Activated CD4-positive, alpha-beta T cell treated with anti-CD3 and anti-CD28 coated beads, Interleukin-2, amount 10 ng/mL, durations not matched to agents 7 days and 5 days (primary cell): ENCODE measurements around the gene ROBO2. TPM values are rescaled to one million over a fixed set of nuclear protein-coding genes. Genes with fewer than 3 reads are reported as not detected.
"Not testable (repeated sequence)": the region's sequence is repeated elsewhere in the genome, so short reads cannot be mapped to it uniquely, and the experiment has no call there.

ENCODE experiments used
- CTCF ChIA-PET: fragments of 350-600 bp; sonication (Branson Sonifier 250); formaldehyde crosslinking; loops from one replicate; lab custom pipeline; 2021; ENCODE audit warnings: antibody characterized with exemption; lab: Charles Lee
- POLR2A ChIA-PET: fragments of 350-600 bp; sonication (Branson Sonifier 250); formaldehyde crosslinking; loops from one replicate; lab custom pipeline; 2021; ENCODE audit warnings: antibody characterized with exemption; lab: Charles Lee
- DNase-seq: peaks from one replicate; pipeline ENCODE4 v3.0.0-alpha.2; 2020
- H3K27ac Mint-ChIP-seq: one replicate; pipeline ENCODE4 v1.8.0; 2021; ENCODE audit warnings: mild to moderate bottlenecking, moderate library complexity, mixed read lengths
- H3K27me3 Mint-ChIP-seq: one replicate; pipeline ENCODE4 v1.8.0; 2021; ENCODE audit warnings: mixed read lengths
- H3K36me3 Mint-ChIP-seq: one replicate; pipeline ENCODE4 v1.8.0; 2021; ENCODE audit warnings: low read depth, mixed read lengths
- H3K4me1 Mint-ChIP-seq: one replicate; pipeline ENCODE4 v1.8.0; 2021; ENCODE audit warnings: mixed read lengths
- H3K4me3 Mint-ChIP-seq: one replicate; pipeline ENCODE4 v1.8.0; 2021; ENCODE audit warnings: mild to moderate bottlenecking, moderate library complexity, mixed read lengths
- H3K9me3 Mint-ChIP-seq: one replicate; pipeline ENCODE4 v1.8.0; 2021; ENCODE audit warnings: mixed read lengths
- total RNA-seq, 2 experiments: library from RNA; stranded (reverse); gene quantifications; one replicate each; pipeline ENCODE4 v1.2.3, GENCODE V29; 2021

Gene ROBO2
- total RNA-seq, 2 experiments from 2014 or later, result not detected

DNA sequence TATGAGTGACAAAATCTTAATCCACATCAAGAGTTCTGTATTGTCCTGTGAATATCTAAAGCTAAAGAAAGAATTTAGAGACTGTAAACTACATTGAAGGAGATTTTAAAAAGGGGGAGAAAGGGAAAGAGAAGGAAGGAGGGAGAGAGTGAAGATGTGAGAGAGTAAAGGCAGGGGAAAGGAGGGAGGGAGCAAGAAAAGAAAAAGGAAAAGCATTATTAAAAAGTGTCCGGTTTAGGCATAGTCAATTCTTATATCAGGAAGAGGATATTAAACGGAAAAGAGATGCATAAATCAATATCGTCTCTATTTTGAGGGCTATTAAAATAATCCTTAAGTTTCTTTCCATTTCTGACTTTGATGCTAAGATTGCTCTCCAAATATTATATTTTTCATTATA lies 332.1 kb downstream of the ROBO2 start:
- no peak for DNase-seq
- Mint-ChIP-seq H3K4me3 (no peak overlapping the region), H3K27me3 (no peaks in the 10 kb centered on the region), H3K36me3 (no peaks in the 10 kb centered on the region), H3K27ac (no peak overlapping the region), H3K9me3 (peaks cover 2% of the 10 kb centered on the region), H3K4me1 (no peaks in the 10 kb centered on the region)
- CTCF ChIA-PET, result no interaction called here
- POLR2A ChIA-PET, result no interaction called here

DNA sequence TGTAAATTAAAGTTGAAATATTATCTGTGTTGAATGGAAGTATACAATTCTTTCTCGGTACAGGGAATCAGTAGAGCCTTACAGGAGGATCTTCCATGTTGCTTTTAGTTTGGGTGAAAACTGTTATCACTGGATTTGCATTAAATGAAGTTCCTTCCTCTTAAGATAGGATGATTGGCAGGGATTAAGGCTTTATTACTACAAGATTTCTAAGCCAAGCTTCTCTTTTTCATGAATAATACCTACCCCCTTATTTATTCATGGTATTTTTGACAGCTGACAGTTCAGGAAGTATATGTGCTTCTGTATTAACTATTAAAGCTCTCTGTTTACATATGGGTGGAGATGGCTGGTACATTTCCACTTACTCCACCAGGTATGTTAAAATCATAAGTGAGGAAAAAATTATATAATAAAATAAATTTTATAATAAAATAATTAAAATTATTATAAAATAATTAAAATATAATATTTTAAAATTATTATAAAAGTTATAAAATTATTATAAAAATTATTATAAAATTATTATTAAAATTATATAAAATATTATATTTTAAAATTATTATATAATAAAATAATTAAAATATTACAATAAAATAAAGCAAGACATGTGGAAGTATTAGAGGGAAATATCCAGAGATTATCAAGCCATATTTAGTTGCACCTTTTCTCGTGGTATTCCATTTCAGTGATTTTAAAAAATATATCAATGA lies 332.9 kb downstream of the ROBO2 start:
- DNase-seq, result no peak
- no peak overlapping the region for H3K4me3 Mint-ChIP-seq
- CTCF ChIA-PET, result no interaction called here
- peaks cover 2% of the 10 kb centered on the region for H3K9me3 Mint-ChIP-seq
- no peak overlapping the region for H3K27ac Mint-ChIP-seq
- POLR2A ChIA-PET, result no interaction called here
- H3K27me3 Mint-ChIP-seq, result no peaks in the 10 kb centered on the region
- no peaks in the 10 kb centered on the region for H3K4me1 Mint-ChIP-seq
- no peaks in the 10 kb centered on the region for H3K36me3 Mint-ChIP-seq

DNA sequence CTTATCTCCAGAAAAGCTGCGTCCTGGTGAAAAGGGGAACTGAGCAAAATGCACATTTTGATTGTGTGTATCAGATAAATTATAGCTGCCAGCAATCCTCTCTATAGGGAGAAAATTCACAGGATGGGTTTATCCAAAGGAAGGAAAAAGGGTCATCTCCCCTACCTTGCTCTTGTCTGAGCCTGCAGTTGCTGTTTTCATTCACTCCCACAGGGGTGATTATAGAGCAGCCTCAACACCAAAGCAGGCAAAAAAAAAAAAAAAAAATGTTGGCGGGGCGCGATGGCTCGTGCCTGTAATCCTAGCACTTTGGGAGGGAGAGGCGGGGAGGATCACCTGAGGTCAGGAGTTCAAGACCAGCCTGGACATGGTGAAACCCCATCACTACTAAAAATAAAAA lies 333.7 kb downstream of the ROBO2 start:
- Mint-ChIP-seq H3K36me3 (no peaks in the 10 kb centered on the region), H3K9me3 (peaks cover 3% of the 10 kb centered on the region), H3K4me3 (no peak overlapping the region), H3K27me3 (no peaks in the 10 kb centered on the region), H3K27ac (no peak overlapping the region), H3K4me1 (no peaks in the 10 kb centered on the region)
- ChIA-PET CTCF (interaction anchor here (0.6 kb wide), 1 partner anchor 247 kb away, joined by 3 read pairs; no protein-coding TSS in a partner anchor), POLR2A (no interaction called here)
- DNase-seq, result no peak

DNA sequence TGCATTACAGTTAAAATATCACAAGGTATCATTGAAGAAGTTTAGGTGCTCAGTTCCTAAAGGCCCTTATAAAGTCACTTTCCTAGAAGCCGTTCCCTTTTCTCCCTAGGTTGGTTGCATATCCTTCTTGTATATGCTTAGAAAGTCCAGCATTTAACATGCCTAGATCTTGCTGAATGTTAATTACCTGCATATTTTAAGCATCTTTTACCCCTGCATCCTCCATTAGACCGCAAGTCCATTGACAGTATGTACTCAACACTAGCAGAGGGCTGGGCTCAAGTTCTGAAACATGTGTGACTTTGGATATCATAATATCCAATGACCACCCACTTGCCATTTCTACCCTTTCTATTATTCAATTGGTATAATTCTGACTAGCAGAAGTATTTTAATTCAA lies 336.6 kb downstream of the ROBO2 start:
- no peak overlapping the region for H3K27ac Mint-ChIP-seq
- no peaks in the 10 kb centered on the region for H3K36me3 Mint-ChIP-seq
- ChIA-PET CTCF (no interaction called here), POLR2A (no interaction called here)
- H3K4me3 Mint-ChIP-seq, result no peak overlapping the region
- no peaks in the 10 kb centered on the region for H3K27me3 Mint-ChIP-seq
- no peak for DNase-seq
- peaks cover 6% of the 10 kb centered on the region for H3K9me3 Mint-ChIP-seq
- H3K4me1 Mint-ChIP-seq, result no peaks in the 10 kb centered on the region

DNA sequence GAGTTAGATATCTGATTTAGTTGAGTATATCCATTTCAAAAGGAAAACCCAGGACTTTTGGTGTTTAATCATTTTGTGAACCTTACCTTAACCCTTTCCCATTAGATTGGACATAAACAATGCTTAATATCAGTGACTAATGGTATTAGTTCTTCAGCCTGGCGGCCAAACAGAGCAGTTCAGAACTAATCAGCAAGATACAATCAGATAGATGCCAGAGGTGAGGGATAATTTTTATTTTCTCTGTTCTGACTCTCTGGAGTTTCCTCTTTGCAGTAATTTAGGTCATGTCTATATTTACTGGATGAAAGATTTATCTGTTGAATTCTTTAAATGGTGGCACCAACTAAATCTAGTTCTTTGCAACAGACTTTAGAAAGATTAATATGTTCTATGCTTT lies 337.8 kb downstream of the ROBO2 start:
- H3K36me3 Mint-ChIP-seq, result no peaks in the 10 kb centered on the region
- H3K4me3 Mint-ChIP-seq, result no peak overlapping the region
- ChIA-PET CTCF (no interaction called here), POLR2A (no interaction called here)
- peaks cover 4% of the 10 kb centered on the region for H3K9me3 Mint-ChIP-seq
- no peaks in the 10 kb centered on the region for H3K4me1 Mint-ChIP-seq
- no peaks in the 10 kb centered on the region for H3K27me3 Mint-ChIP-seq
- no peak for DNase-seq
- no peak overlapping the region for H3K27ac Mint-ChIP-seq

DNA sequence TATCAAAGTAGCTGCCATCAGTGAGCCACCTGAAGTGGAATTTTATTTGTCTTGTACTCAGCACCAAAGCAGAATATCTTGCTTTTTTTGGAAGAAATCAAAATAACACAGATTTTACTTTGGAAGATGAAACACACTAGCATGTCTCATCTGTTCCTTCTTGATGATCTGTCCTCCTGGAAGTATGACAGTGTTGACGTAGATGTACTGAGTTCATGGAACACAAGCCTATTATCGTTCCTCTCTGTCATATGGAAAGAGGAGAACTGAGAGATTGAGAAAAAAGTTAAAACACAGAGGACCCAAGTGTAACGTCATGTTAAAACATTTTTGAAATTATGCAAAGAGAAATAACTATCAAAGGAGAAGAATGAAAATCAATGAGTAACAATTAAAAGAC lies 340.2 kb downstream of the ROBO2 start:
- H3K27ac Mint-ChIP-seq, result no peak overlapping the region

DNA sequence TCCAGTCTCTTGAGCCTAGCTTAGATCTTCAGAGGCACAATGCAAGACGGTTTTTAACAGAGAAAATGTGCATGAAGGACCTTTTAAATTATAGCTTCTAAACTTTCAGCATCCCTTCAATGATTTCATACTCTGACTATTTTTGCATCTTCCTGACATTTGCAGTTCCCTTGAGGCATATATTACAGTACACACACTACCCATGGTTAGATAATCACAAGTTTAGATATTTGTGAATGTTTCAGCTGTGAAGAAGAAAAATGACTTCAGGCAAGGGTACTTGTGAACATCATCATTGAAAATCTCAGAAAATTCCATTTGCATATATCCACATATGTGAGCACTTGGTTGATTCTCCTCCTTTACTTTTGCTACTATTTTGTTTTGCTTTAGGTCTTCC lies 341.5 kb downstream of the ROBO2 start:
- no peaks in the 10 kb centered on the region for H3K27me3 Mint-ChIP-seq
- no peak overlapping the region for H3K27ac Mint-ChIP-seq
- POLR2A ChIA-PET, result no interaction called here
- DNase-seq, result no peak
- H3K4me3 Mint-ChIP-seq, result no peak overlapping the region
- peaks cover 13% of the 10 kb centered on the region for H3K9me3 Mint-ChIP-seq
- CTCF ChIA-PET, result no interaction called here
- no peaks in the 10 kb centered on the region for H3K4me1 Mint-ChIP-seq
- no peaks in the 10 kb centered on the region for H3K36me3 Mint-ChIP-seq

More for the DNA sequence above, 340.2 kb downstream of the ROBO2 start:
- Mint-ChIP-seq H3K36me3 (no peaks in the 10 kb centered on the region), H3K4me3 (no peak overlapping the region), H3K9me3 (peaks cover 13% of the 10 kb centered on the region), H3K4me1 (no peaks in the 10 kb centered on the region), H3K27me3 (no peaks in the 10 kb centered on the region)
- ChIA-PET POLR2A (no interaction called here), CTCF (no interaction called here)
- DNase-seq, result no peak

DNA sequence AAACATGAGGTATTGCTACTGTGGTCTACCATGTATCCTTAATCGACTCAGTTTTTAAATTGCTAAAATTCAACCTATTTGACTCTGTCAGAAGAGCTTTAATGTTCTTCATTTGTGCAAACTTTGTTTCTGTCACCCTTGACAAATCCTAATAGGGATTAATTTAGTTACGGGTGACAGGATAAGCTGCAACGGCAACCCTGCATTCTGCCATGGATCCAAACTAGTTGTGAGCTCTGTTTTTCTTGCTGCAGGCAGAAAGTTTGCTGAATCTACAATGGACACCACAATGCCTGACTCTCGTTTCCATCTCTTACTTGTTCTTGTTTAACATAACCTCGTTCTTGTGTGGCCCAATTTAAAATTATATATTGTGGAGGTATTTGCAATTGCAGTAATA lies 352.3 kb downstream of the ROBO2 start:
- CTCF ChIA-PET, result no interaction called here

DNA sequence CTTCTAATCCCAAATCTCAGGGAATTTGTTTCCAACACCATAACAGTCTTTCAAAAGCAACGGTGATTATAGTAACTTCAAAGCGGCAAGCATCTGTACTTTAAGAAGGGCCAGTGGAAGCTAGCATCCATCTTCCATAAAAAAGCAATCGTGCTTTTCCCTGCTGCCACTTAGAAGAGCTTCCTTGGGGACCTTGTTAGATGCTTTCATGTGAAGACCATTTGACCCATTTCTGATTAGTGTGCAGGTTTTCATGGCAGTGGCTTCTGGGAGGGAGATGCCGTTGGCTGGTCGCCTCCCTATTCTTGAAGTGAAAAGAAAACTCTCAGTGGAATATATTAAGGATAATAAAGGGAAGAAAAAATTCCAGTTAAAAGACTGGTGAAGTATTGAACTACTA lies 354.1 kb downstream of the ROBO2 start:
- Mint-ChIP-seq H3K27me3 (no peaks in the 10 kb centered on the region), H3K36me3 (no peaks in the 10 kb centered on the region)

More for the DNA sequence above, 352.3 kb downstream of the ROBO2 start:
- Mint-ChIP-seq H3K27ac (no peak overlapping the region), H3K4me1 (no peaks in the 10 kb centered on the region), H3K4me3 (no peak overlapping the region), H3K36me3 (no peaks in the 10 kb centered on the region), H3K9me3 (peaks cover 4% of the 10 kb centered on the region), H3K27me3 (no peaks in the 10 kb centered on the region)
- no peak for DNase-seq
- POLR2A ChIA-PET, result no interaction called here

DNA sequence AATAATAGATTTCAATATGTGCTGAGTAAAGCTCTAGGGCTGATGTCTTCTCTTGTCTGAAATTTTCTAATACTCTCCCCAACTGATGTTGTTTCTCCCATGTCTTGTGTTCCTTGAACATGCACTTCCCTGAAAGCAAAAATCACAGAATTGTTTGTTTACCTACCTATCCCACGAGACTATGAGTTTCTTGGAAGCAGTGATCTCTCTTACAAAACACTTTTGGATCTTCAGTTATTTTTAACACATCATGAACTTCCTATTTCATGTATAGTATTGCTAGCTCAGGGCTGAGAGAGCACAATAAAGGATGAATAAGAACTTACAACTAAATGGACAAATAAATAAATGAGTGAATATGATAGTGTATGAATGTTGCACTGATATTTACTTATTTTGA lies 365.0 kb downstream of the ROBO2 start:
- Mint-ChIP-seq H3K4me1 (no peaks in the 10 kb centered on the region), H3K36me3 (no peaks in the 10 kb centered on the region), H3K27me3 (no peaks in the 10 kb centered on the region), H3K27ac (no peak overlapping the region), H3K9me3 (peaks cover 3% of the 10 kb centered on the region), H3K4me3 (no peak overlapping the region)
- CTCF ChIA-PET, result no interaction called here
- POLR2A ChIA-PET, result no interaction called here
- DNase-seq, result no peak

More for the DNA sequence above, 354.1 kb downstream of the ROBO2 start:
- DNase-seq, result no peak
- no peak overlapping the region for H3K27ac Mint-ChIP-seq
- H3K4me3 Mint-ChIP-seq, result no peak overlapping the region
- ChIA-PET CTCF (no interaction called here), POLR2A (no interaction called here)
- no peaks in the 10 kb centered on the region for H3K4me1 Mint-ChIP-seq
- no peaks in the 10 kb centered on the region for H3K9me3 Mint-ChIP-seq

DNA sequence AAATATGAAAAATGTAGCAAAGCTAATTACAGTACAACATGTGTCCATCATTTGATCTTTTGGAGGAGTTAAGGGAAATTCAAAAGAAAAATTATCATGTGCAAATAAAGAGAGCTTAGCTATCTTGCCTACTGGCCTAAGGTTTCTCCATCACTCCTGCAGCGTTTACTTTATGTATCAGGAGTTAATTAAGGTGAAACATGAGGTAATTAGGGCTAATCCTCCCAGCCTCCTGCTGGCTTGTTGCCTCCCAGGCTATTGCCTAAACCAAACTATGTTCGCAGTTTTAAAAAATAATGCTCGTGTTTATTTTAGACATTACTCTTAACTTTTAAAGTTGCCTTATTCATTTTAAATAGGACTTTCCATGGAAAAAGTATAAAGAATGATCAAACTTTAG lies 367.5 kb downstream of the ROBO2 start:
- CTCF ChIA-PET, result no interaction called here
- Mint-ChIP-seq H3K4me3 (no peak overlapping the region), H3K4me1 (no peaks in the 10 kb centered on the region), H3K27ac (no peak overlapping the region), H3K27me3 (no peaks in the 10 kb centered on the region), H3K9me3 (no peaks in the 10 kb centered on the region), H3K36me3 (no peaks in the 10 kb centered on the region)
- POLR2A ChIA-PET, result no interaction called here
- DNase-seq, result no peak

DNA sequence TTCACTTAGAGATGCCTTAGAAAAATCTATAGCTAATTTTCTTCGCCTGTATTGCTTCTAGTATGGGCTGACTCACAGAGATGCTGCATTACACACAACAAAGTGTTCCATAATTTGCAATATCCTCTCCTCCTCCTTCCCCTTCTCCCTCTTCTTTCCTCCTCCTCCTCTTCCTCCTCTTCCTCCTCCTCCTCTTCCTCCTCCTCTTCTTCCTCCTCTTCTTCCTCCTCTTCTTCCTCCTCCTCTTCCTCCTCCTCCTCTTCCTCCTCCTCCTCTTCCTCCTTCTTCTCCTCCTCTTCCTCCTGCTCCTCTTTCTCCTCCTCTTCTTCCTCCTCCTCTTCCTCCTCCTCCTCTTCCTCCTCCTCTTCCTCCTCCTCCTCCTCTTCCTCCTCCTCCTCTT lies 370.4 kb downstream of the ROBO2 start:
- H3K4me3 Mint-ChIP-seq, H3K4me1 Mint-ChIP-seq, H3K36me3 Mint-ChIP-seq, H3K27ac Mint-ChIP-seq, POLR2A ChIA-PET, CTCF ChIA-PET, H3K9me3 Mint-ChIP-seq, H3K27me3 Mint-ChIP-seq, DNase-seq: not testable (repeated sequence)

DNA sequence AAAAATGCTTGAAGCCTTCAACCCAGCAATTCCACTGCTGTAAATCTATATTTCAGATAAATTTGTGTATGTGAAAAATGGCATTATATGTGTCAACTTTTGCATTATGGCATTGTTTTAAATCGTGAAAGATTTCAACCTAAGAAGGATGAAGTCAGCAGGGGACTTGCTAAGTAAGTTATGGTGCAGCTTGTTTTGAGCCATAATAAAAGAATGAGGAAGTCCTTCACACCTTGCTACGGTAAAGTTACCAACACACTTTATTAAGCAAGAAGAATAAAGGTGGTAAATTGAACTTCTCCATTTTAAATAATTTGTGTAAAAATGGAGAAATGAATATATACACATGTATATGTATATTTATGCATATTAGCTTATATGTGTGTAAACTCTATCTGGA lies 371.4 kb downstream of the ROBO2 start:
- ChIA-PET POLR2A (no interaction called here), CTCF (no interaction called here)
- Mint-ChIP-seq H3K36me3 (no peaks in the 10 kb centered on the region), H3K27me3 (no peaks in the 10 kb centered on the region), H3K4me3 (no peak overlapping the region), H3K4me1 (no peaks in the 10 kb centered on the region), H3K27ac (no peak overlapping the region), H3K9me3 (peaks cover 7% of the 10 kb centered on the region)
- no peak for DNase-seq

DNA sequence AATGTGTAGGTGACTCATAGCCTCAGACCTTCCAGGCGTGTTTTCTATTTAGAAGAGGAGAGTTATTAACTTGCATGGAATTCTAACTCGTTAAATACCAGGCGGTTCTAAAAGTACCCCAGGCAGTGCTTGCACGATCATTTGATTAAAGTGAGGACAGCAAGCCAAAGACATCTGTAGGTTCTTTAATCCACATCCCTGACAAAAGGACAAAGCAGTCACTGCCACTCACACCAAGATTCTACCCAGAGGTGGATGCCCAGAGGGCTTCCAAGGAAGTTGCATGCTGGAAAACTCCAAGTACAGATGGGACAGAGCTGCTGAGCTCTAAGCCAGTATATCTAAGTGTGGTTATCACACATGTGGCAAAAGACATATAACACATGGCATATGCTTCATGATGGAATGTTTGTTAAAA lies 372.1 kb downstream of the ROBO2 start:
- no peaks in the 10 kb centered on the region for H3K36me3 Mint-ChIP-seq
- H3K4me3 Mint-ChIP-seq, result no peak overlapping the region
- H3K9me3 Mint-ChIP-seq, result peaks cover 7% of the 10 kb centered on the region
- no peak overlapping the region for H3K27ac Mint-ChIP-seq
- ChIA-PET CTCF (no interaction called here), POLR2A (no interaction called here)
- H3K27me3 Mint-ChIP-seq, result no peaks in the 10 kb centered on the region
- no peaks in the 10 kb centered on the region for H3K4me1 Mint-ChIP-seq
- no peak for DNase-seq
